Ovary (tissue), 3 donors: ENCODE data around the gene DACH1.

Experiments used
- CTCF ChIP-seq, 3 donors: fragments of 450-650 bp in 2 of 3; fragments of 200-600 bp in 1 of 3; IDR thresholded peaks; one replicate each; pipeline versions ENCODE4 v1.5.1 to v1.8.0; 2016 to 2022; ENCODE audit warnings: antibody characterized with exemption in 3 of 3, mild to moderate bottlenecking in 1 of 3
- EP300 ChIP-seq: sonication (generic); formaldehyde crosslinking; IDR thresholded peaks from one replicate; pipeline ENCODE4 v1.6.1; 2017; ENCODE audit warnings: antibody characterized with exemption
- POLR2A ChIP-seq: fragments of 450-650 bp; IDR thresholded peaks from one replicate; pipeline ENCODE4 v1.6.1; 2017; ENCODE audit warnings: antibody characterized with exemption, mild to moderate bottlenecking, moderate library complexity
- donor health status: DM: no; HTN: no; CAD: no.

GRCh38 chr13:71785361-71785760 is 81.6 kb downstream of the DACH1 start:
- TF ChIP-seq CTCF (IDR thresholded peaks at IDR 0.05) (no peak), POLR2A (no peak), EP300 (no peak)
